ENCODE data around the gene CEP131.

DNA sequence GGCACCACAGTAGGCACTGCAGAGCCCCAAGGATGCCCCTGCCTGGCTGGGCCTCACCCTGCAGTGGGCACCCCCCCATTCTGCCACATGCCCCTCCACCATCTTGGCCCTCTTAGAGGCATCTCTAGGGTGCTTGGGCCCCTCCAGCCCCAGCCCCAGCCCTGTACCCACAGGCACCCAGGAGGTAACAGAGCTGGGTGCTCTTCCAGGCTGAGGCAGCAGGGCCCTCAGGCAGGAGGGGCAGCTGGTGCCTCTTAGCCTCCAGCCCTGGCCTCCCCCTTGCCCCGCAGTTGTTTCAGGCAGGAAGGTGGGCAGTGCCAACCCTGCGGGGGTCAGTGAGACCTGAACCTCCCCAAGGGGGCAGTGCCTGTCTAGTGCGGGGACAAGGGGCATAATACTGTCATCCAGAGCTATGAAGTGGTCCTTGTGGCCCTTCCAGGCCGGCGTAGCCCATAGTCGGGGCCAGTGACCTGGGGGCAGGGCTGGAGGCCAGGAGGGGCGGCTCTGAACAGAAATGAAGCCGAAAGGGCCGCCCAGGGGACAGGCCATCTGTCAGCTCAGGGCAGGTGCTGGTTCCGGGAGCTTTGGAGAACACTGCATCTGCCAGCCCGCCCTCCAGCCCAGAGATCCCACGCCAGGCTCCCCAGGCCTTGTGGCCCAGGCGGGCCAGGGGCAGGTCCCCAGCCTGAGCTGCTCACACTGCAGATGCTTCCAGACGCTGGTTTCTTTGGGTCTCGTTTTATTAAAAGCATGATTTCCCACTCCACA, 51.9 kb downstream of the CEP131 start:
- TF ChIP-seq CTCF (IDR thresholded peaks at IDR 0.05; ENCODE audit: low read length), result no peak
- no peak for TF ChIP-seq EZH2phosphoT487 (IDR thresholded peaks at IDR 0.05; ENCODE audit: low read length)
